Activated naive CD8-positive, alpha-beta T cell treated with anti-CD3 and anti-CD28 coated beads for 36 hours (primary cell): ENCODE measurements around the gene YJEFN3. TPM values are rescaled to one million over a fixed set of nuclear protein-coding genes. Genes with fewer than 3 reads are reported as not detected.

Experiments
- DNase-seq: peaks from one replicate; pipeline ENCODE4 v3.0.0; 2021
- H3K27ac Mint-ChIP-seq: one replicate; pipeline ENCODE4 v1.8.0; 2022; ENCODE audit warnings: mild to moderate bottlenecking, moderate library complexity, mixed read lengths
- H3K27me3 Mint-ChIP-seq: one replicate; pipeline ENCODE4 v1.8.0; 2022; ENCODE audit warnings: mild to moderate bottlenecking, mixed read lengths
- H3K36me3 Mint-ChIP-seq: one replicate; pipeline ENCODE4 v1.8.0; 2021; ENCODE audit warnings: mild to moderate bottlenecking, mixed read lengths
- H3K4me1 Mint-ChIP-seq: one replicate; pipeline ENCODE4 v1.8.0; 2021; ENCODE audit warnings: mixed read lengths
- H3K4me3 Mint-ChIP-seq: one replicate; pipeline ENCODE4 v1.8.0; 2022; ENCODE audit warnings: mild to moderate bottlenecking, moderate library complexity, mixed read lengths
- H3K9me3 Mint-ChIP-seq: one replicate; pipeline ENCODE4 v1.8.0; 2022; ENCODE audit warnings: mixed read lengths
- total RNA-seq, 2 experiments: library from RNA; stranded (reverse); gene quantifications; one replicate each; pipeline ENCODE4 v1.2.3, GENCODE V29; 2021

YJEFN3 gene
- total RNA-seq, 2 experiments from 2014 or later, result 5.7 to 7.8 TPM

DNA sequence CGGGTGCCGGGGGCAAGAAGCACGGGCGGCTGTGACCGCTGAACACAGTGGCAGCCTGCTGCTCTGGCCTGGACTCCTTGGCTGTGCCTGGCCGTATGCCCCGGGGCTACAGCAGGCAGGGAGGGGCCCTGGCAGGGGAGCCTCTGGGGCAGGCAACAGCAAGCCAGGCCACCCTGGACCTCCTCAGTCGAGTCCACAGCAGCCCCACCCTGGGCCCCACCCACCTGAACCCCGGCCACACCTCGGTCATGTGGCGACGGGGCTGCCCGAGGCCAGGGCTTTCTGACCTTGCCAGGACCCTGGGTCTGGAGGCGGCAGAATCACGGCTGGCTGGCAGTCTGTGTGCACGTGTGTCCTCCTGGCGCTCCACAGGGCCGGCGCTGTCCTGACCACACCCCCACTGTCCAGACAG, 18.0 kb downstream of the YJEFN3 start:
- H3K27me3 Mint-ChIP-seq, result peaks cover 3% of the 10 kb centered on the region
- no peak overlapping the region for H3K27ac Mint-ChIP-seq
- no peak for DNase-seq
- no peaks in the 10 kb centered on the region for H3K9me3 Mint-ChIP-seq
- H3K4me1 Mint-ChIP-seq, result peaks cover 3% of the 10 kb centered on the region
- no peaks in the 10 kb centered on the region for H3K36me3 Mint-ChIP-seq
- no peak overlapping the region for H3K4me3 Mint-ChIP-seq

- no peak overlapping the region for H3K4me3 Mint-ChIP-seq
- DNase-seq, result no peak
- no peak overlapping the region for H3K27ac Mint-ChIP-seq
These were observed 19.1 kb downstream of the YJEFN3 start for GRCh38 chr19:19547674-19548336.

DNA sequence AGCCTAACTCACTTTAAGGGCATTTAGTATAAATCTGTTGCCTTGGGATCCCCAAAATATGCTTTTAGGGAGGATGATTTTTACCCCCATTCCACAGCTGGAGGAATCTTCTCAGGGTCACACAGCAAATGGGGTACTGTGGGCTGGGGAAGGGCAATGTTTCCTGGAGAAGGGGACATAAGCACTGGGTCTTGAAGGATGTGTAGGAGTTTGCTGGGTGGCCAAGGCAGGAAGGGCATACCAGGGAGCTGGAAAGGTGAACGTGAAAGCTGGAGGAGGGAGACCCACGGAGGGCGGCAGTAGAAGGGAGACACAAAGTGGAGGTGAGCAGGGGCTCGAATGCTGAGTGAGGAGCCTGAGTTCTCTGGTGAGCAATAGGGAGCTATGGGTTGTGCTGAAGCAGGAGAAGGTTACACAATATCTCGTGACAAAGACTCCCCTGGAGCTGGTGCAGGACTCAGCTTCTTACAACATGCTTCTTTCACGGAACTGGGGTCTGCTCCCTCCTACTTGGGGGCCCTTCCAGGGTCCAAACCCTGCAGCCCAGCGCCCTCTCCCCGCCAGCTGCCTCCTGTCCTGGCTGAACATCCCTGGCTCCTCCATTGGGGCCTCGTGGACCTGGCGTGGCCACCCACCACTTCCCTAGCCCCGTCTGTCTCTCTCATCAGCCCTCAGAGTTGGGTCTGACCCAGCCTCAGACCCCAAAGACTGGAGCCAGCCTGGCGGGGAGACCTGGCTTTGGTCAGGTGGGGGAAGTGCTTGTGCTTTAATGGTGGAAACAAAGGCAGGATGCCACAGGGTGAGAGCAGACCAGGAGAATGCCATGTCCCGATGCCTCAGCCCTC, 20.4 kb downstream of the YJEFN3 start:
- DNase-seq, result no peak
- Mint-ChIP-seq H3K4me3 (no peak overlapping the region), H3K4me1 (no peaks in the 10 kb centered on the region), H3K27ac (no peak overlapping the region), H3K27me3 (no peaks in the 10 kb centered on the region), H3K36me3 (no peaks in the 10 kb centered on the region), H3K9me3 (no peaks in the 10 kb centered on the region)

More at GRCh38 chr19:19547674-19548336, 19.1 kb downstream of the YJEFN3 start:
- Mint-ChIP-seq H3K9me3 (no peaks in the 10 kb centered on the region), H3K27me3 (no peaks in the 10 kb centered on the region), H3K36me3 (no peaks in the 10 kb centered on the region), H3K4me1 (no peaks in the 10 kb centered on the region)

GRCh38 chr19:19549804-19550464, 21.2 kb downstream of the YJEFN3 start:
- no peaks in the 10 kb centered on the region for H3K27me3 Mint-ChIP-seq
- no peaks in the 10 kb centered on the region for H3K4me1 Mint-ChIP-seq
- H3K27ac Mint-ChIP-seq, result no peak overlapping the region
- no peaks in the 10 kb centered on the region for H3K36me3 Mint-ChIP-seq
- no peak overlapping the region for H3K4me3 Mint-ChIP-seq
- no peak for DNase-seq
- H3K9me3 Mint-ChIP-seq, result no peaks in the 10 kb centered on the region

DNA sequence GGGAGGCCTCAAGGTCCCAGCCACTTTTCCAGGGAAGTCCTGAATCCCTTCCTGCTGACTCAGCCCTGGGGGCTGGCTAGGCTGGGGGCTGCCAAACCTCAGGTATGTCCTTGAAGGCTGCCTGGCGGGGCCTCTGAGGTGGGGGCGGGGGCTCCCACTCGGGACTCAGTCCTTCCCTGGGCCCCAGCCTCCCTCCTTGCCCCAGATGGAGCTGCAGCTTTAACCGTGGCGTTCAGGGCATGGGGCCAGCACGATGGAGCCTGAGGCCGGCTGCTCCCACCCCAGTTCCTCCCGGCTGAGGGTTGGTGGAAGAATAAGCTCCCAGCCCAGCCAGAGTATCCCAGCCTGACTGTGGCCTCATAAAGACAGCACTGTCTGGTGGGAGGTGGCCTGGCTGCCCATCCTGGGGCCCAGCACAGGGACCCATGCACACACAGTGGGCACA, 21.8 kb downstream of the YJEFN3 start:
- no peaks in the 10 kb centered on the region for H3K36me3 Mint-ChIP-seq
- no peak for DNase-seq
- H3K4me1 Mint-ChIP-seq, result no peaks in the 10 kb centered on the region
- no peaks in the 10 kb centered on the region for H3K9me3 Mint-ChIP-seq
- H3K4me3 Mint-ChIP-seq, result no peak overlapping the region
- H3K27me3 Mint-ChIP-seq, result no peaks in the 10 kb centered on the region
- H3K27ac Mint-ChIP-seq, result no peak overlapping the region

DNA sequence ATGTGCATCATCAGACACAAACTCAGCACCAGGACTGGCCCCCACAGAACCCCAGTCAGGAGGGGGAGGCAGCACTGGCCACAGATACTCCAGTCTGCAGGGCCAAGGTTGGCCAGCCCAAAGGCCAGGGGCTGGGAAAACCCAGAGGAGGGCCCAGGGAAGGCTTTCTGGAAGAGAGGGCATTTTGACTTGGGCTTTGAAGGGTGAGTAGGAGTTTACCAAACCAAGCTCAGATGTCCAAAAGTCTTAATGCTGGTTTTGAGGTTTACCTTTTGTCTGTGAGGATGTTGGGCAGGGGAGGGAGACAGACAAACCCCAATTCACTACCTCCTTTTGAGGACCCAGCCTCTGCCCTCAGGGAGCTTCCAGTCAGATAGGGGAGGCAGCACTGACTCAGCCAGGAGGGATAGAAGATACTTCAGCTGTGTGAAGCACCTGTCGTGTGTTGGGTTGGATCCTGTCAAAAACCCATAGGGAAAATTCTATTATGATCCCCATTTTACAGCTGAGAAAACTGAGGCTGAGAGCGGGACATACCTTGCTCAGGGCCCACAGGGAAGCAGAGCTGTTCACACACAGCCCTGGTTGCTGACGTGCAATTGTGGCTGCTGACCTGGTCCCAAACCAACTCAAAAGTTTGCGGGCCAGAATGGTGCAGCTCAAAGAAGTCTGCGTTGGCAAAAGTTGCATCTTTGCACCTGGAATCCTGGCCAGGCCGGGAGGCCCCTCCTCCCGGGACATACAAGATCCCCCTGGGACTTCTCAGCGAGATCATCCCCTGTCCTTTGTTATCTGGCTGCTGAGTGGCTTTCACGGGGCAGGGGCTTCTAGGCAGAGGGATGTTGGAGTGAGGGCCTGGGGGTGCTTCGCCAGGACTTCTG, 22.5 kb downstream of the YJEFN3 start:
- DNase-seq, result no peak
- Mint-ChIP-seq H3K27ac (peak overlapping the region; percentile 45), H3K9me3 (no peaks in the 10 kb centered on the region), H3K36me3 (no peaks in the 10 kb centered on the region), H3K4me3 (no peak overlapping the region), H3K4me1 (no peaks in the 10 kb centered on the region), H3K27me3 (no peaks in the 10 kb centered on the region)

DNA sequence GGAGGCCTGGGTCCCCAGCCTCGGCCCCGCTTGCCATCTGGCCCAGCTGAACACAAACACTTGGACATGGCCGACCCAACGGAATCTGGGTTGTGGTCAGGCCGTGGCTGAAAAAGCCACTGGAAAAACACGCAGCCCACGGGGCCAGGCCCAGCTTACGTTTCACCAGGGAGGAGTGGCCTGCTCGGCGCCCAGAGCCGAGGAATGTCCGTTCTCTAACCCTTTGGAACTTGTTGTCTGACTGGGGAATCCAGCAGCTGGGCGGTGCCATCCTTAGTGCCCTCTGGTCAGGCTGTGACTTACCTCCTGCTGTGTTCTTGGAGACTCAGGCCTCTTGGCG, 23.1 kb downstream of the YJEFN3 start:
- DNase-seq, result no peak
- H3K36me3 Mint-ChIP-seq, result no peaks in the 10 kb centered on the region
- H3K27me3 Mint-ChIP-seq, result no peaks in the 10 kb centered on the region
- no peak overlapping the region for H3K27ac Mint-ChIP-seq
- H3K4me3 Mint-ChIP-seq, result no peak overlapping the region
- H3K4me1 Mint-ChIP-seq, result no peaks in the 10 kb centered on the region
- H3K9me3 Mint-ChIP-seq, result no peaks in the 10 kb centered on the region

- H3K27ac Mint-ChIP-seq, result no peak overlapping the region
- H3K4me1 Mint-ChIP-seq, result no peaks in the 10 kb centered on the region
- H3K4me3 Mint-ChIP-seq, result no peak overlapping the region
- no peaks in the 10 kb centered on the region for H3K36me3 Mint-ChIP-seq
- no peaks in the 10 kb centered on the region for H3K9me3 Mint-ChIP-seq
- no peak for DNase-seq
- no peaks in the 10 kb centered on the region for H3K27me3 Mint-ChIP-seq
These were observed 24.1 kb downstream of the YJEFN3 start for GRCh38 chr19:19552798-19553197.

GRCh38 chr19:19553670-19554069, 25.0 kb downstream of the YJEFN3 start:
- Mint-ChIP-seq H3K4me1 (no peaks in the 10 kb centered on the region), H3K36me3 (no peaks in the 10 kb centered on the region), H3K27ac (no peak overlapping the region), H3K27me3 (no peaks in the 10 kb centered on the region), H3K9me3 (no peaks in the 10 kb centered on the region), H3K4me3 (no peak overlapping the region)
- DNase-seq, result no peak

DNA sequence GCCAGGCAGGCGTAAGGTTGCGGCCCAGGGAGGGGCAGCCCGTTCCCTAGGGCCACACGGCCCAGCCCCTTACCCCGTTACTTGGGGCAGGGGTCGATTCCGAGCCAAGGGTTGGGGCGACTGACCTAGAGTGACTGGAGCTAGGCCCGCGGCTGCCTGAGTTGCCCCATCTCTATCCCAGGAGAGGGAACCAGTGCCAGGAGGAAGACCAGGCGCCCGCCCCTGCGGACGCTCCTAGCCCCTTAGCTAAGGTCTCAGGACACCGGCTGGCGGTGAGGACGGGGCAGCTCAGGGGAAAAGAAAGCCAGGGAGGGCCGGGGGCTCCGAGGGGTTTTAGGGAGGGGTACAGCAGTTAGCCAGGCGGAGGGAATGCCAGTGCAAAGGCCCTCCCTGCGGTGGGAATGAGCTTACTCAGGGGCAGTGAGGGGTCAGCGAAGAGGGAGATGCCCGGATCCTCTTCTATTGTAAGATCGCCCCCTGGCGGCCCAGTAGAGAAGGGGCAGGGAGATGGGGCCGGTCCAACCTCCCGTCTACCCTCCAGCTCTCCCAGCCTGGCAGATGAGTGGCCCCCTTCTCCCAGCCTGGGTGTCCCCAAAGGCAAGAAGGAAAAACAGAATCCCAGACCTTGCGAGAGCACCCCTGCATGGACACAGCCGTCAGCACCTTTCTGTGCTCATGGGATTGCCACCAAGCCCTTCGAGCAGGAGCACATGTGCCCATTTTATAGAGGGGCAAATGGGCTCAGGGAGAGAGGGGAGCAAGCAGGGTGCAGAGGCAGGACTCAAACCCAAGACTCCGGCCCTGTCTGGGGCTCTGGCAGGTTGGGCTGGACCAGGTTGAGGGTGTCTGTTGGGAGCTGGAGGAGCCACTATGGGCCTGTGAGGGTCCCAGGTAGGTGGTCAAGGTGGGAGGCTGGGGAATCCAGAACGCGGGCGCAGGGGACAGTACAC, 25.6 kb downstream of the YJEFN3 start:
- DNase-seq, result peak; percentile 54
- no peak overlapping the region for H3K27ac Mint-ChIP-seq
- no peaks in the 10 kb centered on the region for H3K27me3 Mint-ChIP-seq
- H3K9me3 Mint-ChIP-seq, result no peaks in the 10 kb centered on the region
- no peaks in the 10 kb centered on the region for H3K36me3 Mint-ChIP-seq
- H3K4me1 Mint-ChIP-seq, result no peaks in the 10 kb centered on the region
- no peak overlapping the region for H3K4me3 Mint-ChIP-seq

GRCh38 chr19:19558055-19558454, 29.3 kb downstream of the YJEFN3 start:
- no peak for DNase-seq
- H3K4me3 Mint-ChIP-seq, result no peak overlapping the region
- peaks cover 6% of the 10 kb centered on the region for H3K4me1 Mint-ChIP-seq
- H3K27me3 Mint-ChIP-seq, result no peaks in the 10 kb centered on the region
- H3K9me3 Mint-ChIP-seq, result no peaks in the 10 kb centered on the region
- H3K27ac Mint-ChIP-seq, result no peak overlapping the region
- H3K36me3 Mint-ChIP-seq, result no peaks in the 10 kb centered on the region

GRCh38 chr19:19558636-19559035, 29.9 kb downstream of the YJEFN3 start:
- Mint-ChIP-seq H3K27ac (no peak overlapping the region), H3K9me3 (no peaks in the 10 kb centered on the region), H3K36me3 (no peaks in the 10 kb centered on the region), H3K27me3 (no peaks in the 10 kb centered on the region), H3K4me1 (peaks cover 7% of the 10 kb centered on the region), H3K4me3 (no peak overlapping the region)
- DNase-seq, result no peak

DNA sequence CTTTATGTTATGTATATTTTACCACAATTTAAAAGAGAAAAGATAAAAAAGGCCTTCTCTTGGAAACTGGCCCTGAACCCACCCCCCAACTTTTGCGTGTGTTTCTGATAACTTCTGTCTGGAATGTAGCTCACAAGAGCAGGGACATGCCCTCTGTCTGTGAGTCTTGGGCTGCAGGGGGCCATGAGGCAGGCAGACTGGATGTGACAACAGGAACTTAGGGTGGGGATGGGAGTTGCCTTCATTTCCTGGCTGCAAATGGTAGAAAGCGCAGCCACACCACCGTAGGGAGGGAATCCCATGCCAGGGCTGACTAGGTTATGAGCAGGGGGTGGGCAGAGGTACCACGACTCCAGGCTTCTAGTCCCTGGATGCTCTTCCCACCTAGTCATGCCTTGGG, 31.2 kb downstream of the YJEFN3 start:
- Mint-ChIP-seq H3K36me3 (peaks cover 7% of the 10 kb centered on the region), H3K9me3 (no peaks in the 10 kb centered on the region), H3K4me1 (peaks cover 7% of the 10 kb centered on the region), H3K27ac (no peak overlapping the region), H3K4me3 (no peak overlapping the region), H3K27me3 (no peaks in the 10 kb centered on the region)
- DNase-seq, result no peak
